GM23338 (cell line): ENCODE results near the gene DGKG. TPM values are rescaled to one million over a fixed set of nuclear protein-coding genes. Genes with fewer than 3 reads are reported as not detected.

ENCODE experiments used
- ATAC-seq: fragments of 200-7000 bp; cut with Tn5 transposase; 3 replicates; pipeline ENCODE4 v1.9.1; 2020
- DNase-seq: peaks from one replicate; pipeline ENCODE4 v3.0.0-alpha.2; 2015; ENCODE audit warnings: low spot score
- H2AFZ ChIP-seq: fragments of 200-600 bp; sonication (generic); 2 replicates; pipeline ENCODE4 v1.8.0; 2016; ENCODE audit warnings: antibody characterized with exemption, mild to moderate bottlenecking, moderate library complexity
- H3F3A ChIP-seq: fragments of 200-600 bp; sonication (generic); replicated peaks from 2 replicates; pipeline ENCODE4 v1.8.0; 2017; ENCODE audit warnings: antibody characterized with exemption, mixed run types, low read depth
- H3K27ac ChIP-seq: fragments of 200-600 bp; sonication (generic); 2 replicates; pipeline ENCODE4 v1.6.1; 2016; ENCODE audit warnings: low read depth
- H3K27me3 ChIP-seq: fragments of 200-600 bp; sonication (generic); 2 replicates; pipeline ENCODE4 v1.8.0; 2016; ENCODE audit warnings: mild to moderate bottlenecking, mixed run types, moderate library complexity; ENCODE audit not compliant: insufficient read depth
- H3K36me3 ChIP-seq: fragments of 200-600 bp; sonication (generic); 2 replicates; pipeline ENCODE4 v1.8.0; 2016; ENCODE audit warnings: mild to moderate bottlenecking; ENCODE audit not compliant: insufficient read depth
- H3K4me1 ChIP-seq: fragments of 200-600 bp; sonication (generic); 2 replicates; pipeline ENCODE4 v1.8.0; 2016; ENCODE audit warnings: mild to moderate bottlenecking, moderate library complexity; ENCODE audit not compliant: insufficient read depth
- H3K4me2 ChIP-seq: fragments of 200-600 bp; sonication (generic); 2 replicates; pipeline ENCODE4 v1.7.1; 2017; ENCODE audit warnings: mixed run types
- H3K4me3 ChIP-seq: fragments of 200-600 bp; sonication (generic); 2 replicates; pipeline ENCODE4 v1.6.1; 2016; ENCODE audit warnings: mixed run types
- H3K79me2 ChIP-seq: fragments of 200-600 bp; sonication (generic); replicated peaks from 2 replicates; pipeline ENCODE4 v1.8.0; 2017; ENCODE audit warnings: mild to moderate bottlenecking; ENCODE audit not compliant: insufficient read depth
- H3K9me2 ChIP-seq: fragments of 200-600 bp; sonication (generic); 2 replicates; pipeline ENCODE4 v1.8.0; 2017; ENCODE audit not compliant: insufficient read depth
- H4K20me1 ChIP-seq: fragments of 200-600 bp; sonication (generic); replicated peaks from 2 replicates; pipeline ENCODE4 v1.8.0; 2017; ENCODE audit warnings: mild to moderate bottlenecking; ENCODE audit not compliant: insufficient read depth
- H3K27ac Mint-ChIP-seq: 2 replicates; pipeline ENCODE4 v1.8.0; 2020; ENCODE audit warnings: inconsistent platforms, mild to moderate bottlenecking, moderate library complexity, mixed read lengths
- H3K27me3 Mint-ChIP-seq: 3 replicates; pipeline ENCODE4 v1.8.0; 2022; ENCODE audit warnings: low read depth, mild to moderate bottlenecking, moderate library complexity, mixed read lengths, inconsistent platforms; ENCODE audit not compliant: insufficient read depth, poor library complexity
- H3K36me3 Mint-ChIP-seq: 3 replicates; pipeline ENCODE4 v1.8.0; 2021; ENCODE audit warnings: low read depth, mild to moderate bottlenecking, inconsistent platforms, moderate library complexity, mixed read lengths
- H3K4me1 Mint-ChIP-seq: 3 replicates; pipeline ENCODE4 v1.8.0; 2020; ENCODE audit warnings: mild to moderate bottlenecking, inconsistent platforms, mixed read lengths
- H3K4me3 Mint-ChIP-seq: 3 replicates; pipeline ENCODE4 v1.8.0; 2021; ENCODE audit warnings: moderate library complexity, mild to moderate bottlenecking, inconsistent platforms, mixed read lengths
- H3K9me3 Mint-ChIP-seq: 3 replicates; pipeline ENCODE4 v1.8.0; 2020; ENCODE audit warnings: moderate library complexity, mild to moderate bottlenecking, inconsistent platforms, mixed read lengths
- CREB1 ChIP-seq: fragments of 250-450 bp; sonication (Bioruptor Pico); IDR thresholded peaks from 2 replicates; pipeline ENCODE4 v1.5.0; 2020; ENCODE audit warnings: low read depth, mild to moderate bottlenecking, moderate library complexity
- CTCF ChIP-seq, 2 experiments: fragments of 200-600 bp in 1 of 2; sonication (generic) in 1 of 2; conservative IDR thresholded peaks; 2 replicates each; pipeline versions ENCODE4 v1.5.1 to v1.6.1; 2016 to 2017; ENCODE audit warnings: antibody characterized with exemption in 2 of 2, low read depth in 2 of 2, mild to moderate bottlenecking in 2 of 2, moderate library complexity in 1 of 2
- EZH2 ChIP-seq: fragments of 200-600 bp; sonication (generic); IDR thresholded peaks from one replicate; pipeline ENCODE4 v1.8.0; 2017; ENCODE audit warnings: antibody characterized with exemption, mild to moderate bottlenecking, low read depth; ENCODE audit not compliant: unreplicated experiment
- EZH2phosphoT487 ChIP-seq: fragments of 200-600 bp; sonication (generic); IDR thresholded peaks from one replicate; pipeline ENCODE4 v1.8.1; 2018; ENCODE audit warnings: antibody characterized with exemption; ENCODE audit not compliant: unreplicated experiment
- JUNB ChIP-seq: IDR thresholded peaks from one replicate; pipeline ENCODE4 v1.6.1; 2016; ENCODE audit warnings: antibody characterized with exemption; ENCODE audit not compliant: unreplicated experiment
- NANOG ChIP-seq: IDR thresholded peaks from 2 replicates; pipeline ENCODE4 v1.6.1; 2016; ENCODE audit warnings: antibody characterized with exemption, borderline replicate concordance
- POLR2AphosphoS5 ChIP-seq: IDR thresholded peaks from 2 replicates; pipeline ENCODE4 v1.6.1; 2016; ENCODE audit warnings: antibody characterized with exemption, low read depth
- ZNF114 ChIP-seq: fragments of 250-450 bp; sonication (Bioruptor Pico); IDR thresholded peaks from 2 replicates; pipeline ENCODE4 v1.5.0; 2020; ENCODE audit warnings: mild to moderate bottlenecking, moderate library complexity
- ZNF331 ChIP-seq: fragments of 250-450 bp; sonication (Bioruptor Pico); IDR thresholded peaks from 2 replicates; pipeline ENCODE4 v1.5.0; 2020; ENCODE audit warnings: low read depth, mild to moderate bottlenecking, moderate library complexity
- polyA plus RNA-seq: library from polyadenylated mRNA; unstranded; fragments of >200 nt; fragmentation: Nextera tagmentation; extraction: Ambion mirVana; gene quantifications from 2 replicates; pipeline ENCODE4 v1.2.1, GENCODE V29; 2016
- total RNA-seq: library from RNA; depleted of rRNA; stranded (reverse); fragments of >200 nt; shearing (Covaris generic); gene quantifications from 2 replicates; pipeline ENCODE4 v1.2.3, GENCODE V29; 2014
- TF ChIP-seq, protein P1 (sequence below): fragments of 250-450 bp; sonication (Bioruptor Pico); IDR thresholded peaks from 2 replicates; pipeline ENCODE4 v1.5.0; 2020; ENCODE audit warnings: mild to moderate bottlenecking, moderate library complexity
- TF ChIP-seq, protein P2 (sequence below): IDR thresholded peaks from 2 replicates; pipeline ENCODE4 v1.6.1; 2016; ENCODE audit warnings: antibody characterized with exemption
- TF ChIP-seq, protein P3 (sequence below): IDR thresholded peaks from one replicate; pipeline ENCODE4 v1.6.1; 2018; ENCODE audit warnings: antibody characterized with exemption; ENCODE audit not compliant: unreplicated experiment

Gene DGKG
- total and polyA plus RNA-seq, 2 experiments from 2014 or later, result 0.14 to 0.31 TPM

- peaks cover 13% of the 10 kb centered on the region; the same call in 1 of the 2 replicates for H3K4me1 ChIP-seq
- H3K27me3 ChIP-seq, result no peaks in the 10 kb centered on the region
- ATAC-seq, result no peak
- Mint-ChIP-seq H3K36me3 (no peaks in the 10 kb centered on the region), H3K9me3 (no peaks in the 10 kb centered on the region), H3K27me3 (no peaks in the 10 kb centered on the region), H3K27ac (no peak overlapping the region), H3K4me3 (no peak overlapping the region), H3K4me1 (no peaks in the 10 kb centered on the region; the same call in 2 of the 3 replicates)
- peaks cover 7% of the 10 kb centered on the region; the same call in 1 of the 2 replicates for H3K9me2 ChIP-seq
- no peaks in the 10 kb centered on the region for H3F3A ChIP-seq
- no peak overlapping the region for H3K27ac ChIP-seq
- H4K20me1 ChIP-seq, result no peaks in the 10 kb centered on the region
- no peak for DNase-seq
- TF ChIP-seq CREB1 (CRISPR knock-in tag) (no peak), CTCF (conservative IDR thresholded peaks at IDR 0.05; ENCODE audit: low read depth in 2 of 2) (no peak), NANOG (no peak), EZH2 (no peak), POLR2AphosphoS5 (no peak), ZNF331 (CRISPR knock-in tag) (no peak), ZNF114 (CRISPR knock-in tag) (no peak), EZH2phosphoT487 (no peak), JUNB (no peak)
- TF ChIP-seq, protein P1, sequence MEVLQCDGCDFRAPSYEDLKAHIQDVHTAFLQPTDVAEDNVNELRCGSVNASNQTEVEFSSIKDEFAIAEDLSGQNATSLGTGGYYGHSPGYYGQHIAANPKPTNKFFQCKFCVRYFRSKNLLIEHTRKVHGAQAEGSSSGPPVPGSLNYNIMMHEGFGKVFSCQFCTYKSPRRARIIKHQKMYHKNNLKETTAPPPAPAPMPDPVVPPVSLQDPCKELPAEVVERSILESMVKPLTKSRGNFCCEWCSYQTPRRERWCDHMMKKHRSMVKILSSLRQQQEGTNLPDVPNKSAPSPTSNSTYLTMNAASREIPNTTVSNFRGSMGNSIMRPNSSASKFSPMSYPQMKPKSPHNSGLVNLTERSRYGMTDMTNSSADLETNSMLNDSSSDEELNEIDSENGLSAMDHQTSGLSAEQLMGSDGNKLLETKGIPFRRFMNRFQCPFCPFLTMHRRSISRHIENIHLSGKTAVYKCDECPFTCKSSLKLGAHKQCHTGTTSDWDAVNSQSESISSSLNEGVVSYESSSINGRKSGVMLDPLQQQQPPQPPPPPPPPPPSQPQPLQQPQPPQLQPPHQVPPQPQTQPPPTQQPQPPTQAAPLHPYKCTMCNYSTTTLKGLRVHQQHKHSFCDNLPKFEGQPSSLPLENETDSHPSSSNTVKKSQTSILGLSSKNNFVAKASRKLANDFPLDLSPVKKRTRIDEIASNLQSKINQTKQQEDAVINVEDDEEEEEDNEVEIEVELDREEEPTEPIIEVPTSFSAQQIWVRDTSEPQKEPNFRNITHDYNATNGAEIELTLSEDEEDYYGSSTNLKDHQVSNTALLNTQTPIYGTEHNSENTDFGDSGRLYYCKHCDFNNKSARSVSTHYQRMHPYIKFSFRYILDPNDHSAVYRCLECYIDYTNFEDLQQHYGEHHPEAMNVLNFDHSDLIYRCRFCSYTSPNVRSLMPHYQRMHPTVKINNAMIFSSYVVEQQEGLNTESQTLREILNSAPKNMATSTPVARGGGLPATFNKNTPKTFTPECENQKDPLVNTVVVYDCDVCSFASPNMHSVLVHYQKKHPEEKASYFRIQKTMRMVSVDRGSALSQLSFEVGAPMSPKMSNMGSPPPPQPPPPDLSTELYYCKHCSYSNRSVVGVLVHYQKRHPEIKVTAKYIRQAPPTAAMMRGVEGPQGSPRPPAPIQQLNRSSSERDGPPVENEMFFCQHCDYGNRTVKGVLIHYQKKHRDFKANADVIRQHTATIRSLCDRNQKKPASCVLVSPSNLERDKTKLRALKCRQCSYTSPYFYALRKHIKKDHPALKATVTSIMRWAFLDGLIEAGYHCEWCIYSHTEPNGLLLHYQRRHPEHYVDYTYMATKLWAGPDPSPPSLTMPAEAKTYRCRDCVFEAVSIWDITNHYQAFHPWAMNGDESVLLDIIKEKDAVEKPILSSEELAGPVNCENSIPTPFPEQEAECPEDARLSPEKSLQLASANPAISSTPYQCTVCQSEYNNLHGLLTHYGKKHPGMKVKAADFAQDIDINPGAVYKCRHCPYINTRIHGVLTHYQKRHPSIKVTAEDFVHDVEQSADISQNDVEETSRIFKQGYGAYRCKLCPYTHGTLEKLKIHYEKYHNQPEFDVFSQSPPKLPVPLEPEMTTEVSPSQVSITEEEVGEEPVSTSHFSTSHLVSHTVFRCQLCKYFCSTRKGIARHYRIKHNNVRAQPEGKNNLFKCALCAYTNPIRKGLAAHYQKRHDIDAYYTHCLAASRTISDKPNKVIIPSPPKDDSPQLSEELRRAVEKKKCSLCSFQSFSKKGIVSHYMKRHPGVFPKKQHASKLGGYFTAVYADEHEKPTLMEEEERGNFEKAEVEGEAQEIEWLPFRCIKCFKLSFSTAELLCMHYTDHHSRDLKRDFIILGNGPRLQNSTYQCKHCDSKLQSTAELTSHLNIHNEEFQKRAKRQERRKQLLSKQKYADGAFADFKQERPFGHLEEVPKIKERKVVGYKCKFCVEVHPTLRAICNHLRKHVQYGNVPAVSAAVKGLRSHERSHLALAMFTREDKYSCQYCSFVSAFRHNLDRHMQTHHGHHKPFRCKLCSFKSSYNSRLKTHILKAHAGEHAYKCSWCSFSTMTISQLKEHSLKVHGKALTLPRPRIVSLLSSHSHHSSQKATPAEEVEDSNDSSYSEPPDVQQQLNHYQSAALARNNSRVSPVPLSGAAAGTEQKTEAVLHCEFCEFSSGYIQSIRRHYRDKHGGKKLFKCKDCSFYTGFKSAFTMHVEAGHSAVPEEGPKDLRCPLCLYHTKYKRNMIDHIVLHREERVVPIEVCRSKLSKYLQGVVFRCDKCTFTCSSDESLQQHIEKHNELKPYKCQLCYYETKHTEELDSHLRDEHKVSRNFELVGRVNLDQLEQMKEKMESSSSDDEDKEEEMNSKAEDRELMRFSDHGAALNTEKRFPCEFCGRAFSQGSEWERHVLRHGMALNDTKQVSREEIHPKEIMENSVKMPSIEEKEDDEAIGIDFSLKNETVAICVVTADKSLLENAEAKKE (CRISPR knock-in tag), result no peak
- TF ChIP-seq, protein P2, sequence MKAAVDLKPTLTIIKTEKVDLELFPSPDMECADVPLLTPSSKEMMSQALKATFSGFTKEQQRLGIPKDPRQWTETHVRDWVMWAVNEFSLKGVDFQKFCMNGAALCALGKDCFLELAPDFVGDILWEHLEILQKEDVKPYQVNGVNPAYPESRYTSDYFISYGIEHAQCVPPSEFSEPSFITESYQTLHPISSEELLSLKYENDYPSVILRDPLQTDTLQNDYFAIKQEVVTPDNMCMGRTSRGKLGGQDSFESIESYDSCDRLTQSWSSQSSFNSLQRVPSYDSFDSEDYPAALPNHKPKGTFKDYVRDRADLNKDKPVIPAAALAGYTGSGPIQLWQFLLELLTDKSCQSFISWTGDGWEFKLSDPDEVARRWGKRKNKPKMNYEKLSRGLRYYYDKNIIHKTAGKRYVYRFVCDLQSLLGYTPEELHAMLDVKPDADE, result no peak
- TF ChIP-seq, protein P3, sequence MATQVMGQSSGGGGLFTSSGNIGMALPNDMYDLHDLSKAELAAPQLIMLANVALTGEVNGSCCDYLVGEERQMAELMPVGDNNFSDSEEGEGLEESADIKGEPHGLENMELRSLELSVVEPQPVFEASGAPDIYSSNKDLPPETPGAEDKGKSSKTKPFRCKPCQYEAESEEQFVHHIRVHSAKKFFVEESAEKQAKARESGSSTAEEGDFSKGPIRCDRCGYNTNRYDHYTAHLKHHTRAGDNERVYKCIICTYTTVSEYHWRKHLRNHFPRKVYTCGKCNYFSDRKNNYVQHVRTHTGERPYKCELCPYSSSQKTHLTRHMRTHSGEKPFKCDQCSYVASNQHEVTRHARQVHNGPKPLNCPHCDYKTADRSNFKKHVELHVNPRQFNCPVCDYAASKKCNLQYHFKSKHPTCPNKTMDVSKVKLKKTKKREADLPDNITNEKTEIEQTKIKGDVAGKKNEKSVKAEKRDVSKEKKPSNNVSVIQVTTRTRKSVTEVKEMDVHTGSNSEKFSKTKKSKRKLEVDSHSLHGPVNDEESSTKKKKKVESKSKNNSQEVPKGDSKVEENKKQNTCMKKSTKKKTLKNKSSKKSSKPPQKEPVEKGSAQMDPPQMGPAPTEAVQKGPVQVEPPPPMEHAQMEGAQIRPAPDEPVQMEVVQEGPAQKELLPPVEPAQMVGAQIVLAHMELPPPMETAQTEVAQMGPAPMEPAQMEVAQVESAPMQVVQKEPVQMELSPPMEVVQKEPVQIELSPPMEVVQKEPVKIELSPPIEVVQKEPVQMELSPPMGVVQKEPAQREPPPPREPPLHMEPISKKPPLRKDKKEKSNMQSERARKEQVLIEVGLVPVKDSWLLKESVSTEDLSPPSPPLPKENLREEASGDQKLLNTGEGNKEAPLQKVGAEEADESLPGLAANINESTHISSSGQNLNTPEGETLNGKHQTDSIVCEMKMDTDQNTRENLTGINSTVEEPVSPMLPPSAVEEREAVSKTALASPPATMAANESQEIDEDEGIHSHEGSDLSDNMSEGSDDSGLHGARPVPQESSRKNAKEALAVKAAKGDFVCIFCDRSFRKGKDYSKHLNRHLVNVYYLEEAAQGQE, result no peak
- H3K4me3 ChIP-seq, result no peak overlapping the region
- H3K4me2 ChIP-seq, result no peak overlapping the region
- no peaks in the 10 kb centered on the region for H3K79me2 ChIP-seq
- H3K36me3 ChIP-seq, result no peaks in the 10 kb centered on the region
- no peak overlapping the region for H2AFZ ChIP-seq
Measured at GRCh38 chr3:186305286-186305685, 56.7 kb downstream of the DGKG start.
